Activated CD4-positive, alpha-beta T cell treated with anti-CD3 and anti-CD28 coated beads, Interleukin-2, amount 10 ng/mL, durations not matched to agents 7 days and 5 days (primary cell): Measurements from ENCODE around the gene MNX1. TPM values are rescaled to one million over a fixed set of nuclear protein-coding genes. Genes with fewer than 3 reads are reported as not detected.

Source experiments
- CTCF ChIA-PET: fragments of 350-600 bp; sonication (Branson Sonifier 250); formaldehyde crosslinking; loops from one replicate; lab custom pipeline; 2021; ENCODE audit warnings: antibody characterized with exemption; lab: Charles Lee
- POLR2A ChIA-PET: fragments of 350-600 bp; sonication (Branson Sonifier 250); formaldehyde crosslinking; loops from one replicate; lab custom pipeline; 2021; ENCODE audit warnings: antibody characterized with exemption; lab: Charles Lee
- DNase-seq: peaks from one replicate; pipeline ENCODE4 v3.0.0-alpha.2; 2020
- H3K27ac Mint-ChIP-seq: one replicate; pipeline ENCODE4 v1.8.0; 2021; ENCODE audit warnings: mild to moderate bottlenecking, moderate library complexity, mixed read lengths
- H3K27me3 Mint-ChIP-seq: one replicate; pipeline ENCODE4 v1.8.0; 2021; ENCODE audit warnings: mixed read lengths
- H3K36me3 Mint-ChIP-seq: one replicate; pipeline ENCODE4 v1.8.0; 2021; ENCODE audit warnings: low read depth, mixed read lengths
- H3K4me1 Mint-ChIP-seq: one replicate; pipeline ENCODE4 v1.8.0; 2021; ENCODE audit warnings: mixed read lengths
- H3K4me3 Mint-ChIP-seq: one replicate; pipeline ENCODE4 v1.8.0; 2021; ENCODE audit warnings: mild to moderate bottlenecking, moderate library complexity, mixed read lengths
- H3K9me3 Mint-ChIP-seq: one replicate; pipeline ENCODE4 v1.8.0; 2021; ENCODE audit warnings: mixed read lengths
- total RNA-seq, 2 experiments: library from RNA; stranded (reverse); gene quantifications; one replicate each; pipeline ENCODE4 v1.2.3, GENCODE V29; 2021

MNX1 gene
- total RNA-seq, 2 experiments from 2014 or later = not detected

GRCh38 chr7:157027568-157028198, 17.2 kb upstream of the MNX1 start:
- no peaks in the 10 kb centered on the region for H3K9me3 Mint-ChIP-seq

GRCh38 chr7:157024716-157025115, 14.3 kb upstream of the MNX1 start:
- DNase-seq = no peak
- no peaks in the 10 kb centered on the region for H3K9me3 Mint-ChIP-seq
- ChIA-PET POLR2A (no interaction called here), CTCF (no interaction called here)
- no peaks in the 10 kb centered on the region for H3K36me3 Mint-ChIP-seq
- no peak overlapping the region for H3K4me3 Mint-ChIP-seq
- H3K27me3 Mint-ChIP-seq = peaks cover 79% of the 10 kb centered on the region
- no peak overlapping the region for H3K27ac Mint-ChIP-seq
- no peaks in the 10 kb centered on the region for H3K4me1 Mint-ChIP-seq

More at GRCh38 chr7:157027568-157028198, 17.2 kb upstream of the MNX1 start:
- CTCF ChIA-PET = no interaction called here
- no peak overlapping the region for H3K4me3 Mint-ChIP-seq
- no peak for DNase-seq
- H3K4me1 Mint-ChIP-seq = no peaks in the 10 kb centered on the region
- POLR2A ChIA-PET = no interaction called here
- peaks cover 72% of the 10 kb centered on the region for H3K27me3 Mint-ChIP-seq
- no peaks in the 10 kb centered on the region for H3K36me3 Mint-ChIP-seq
- no peak overlapping the region for H3K27ac Mint-ChIP-seq

- Mint-ChIP-seq H3K4me3 (no peak overlapping the region), H3K4me1 (peaks cover 2% of the 10 kb centered on the region), H3K27me3 (peaks cover 81% of the 10 kb centered on the region), H3K27ac (no peak overlapping the region), H3K36me3 (no peaks in the 10 kb centered on the region), H3K9me3 (no peaks in the 10 kb centered on the region)
- DNase-seq = no peak
- POLR2A ChIA-PET = no interaction called here
- CTCF ChIA-PET = interaction anchor here (1.0 kb wide), 1 partner anchor 11 kb away, joined by 4 read pairs; no protein-coding TSS in a partner anchor
These were observed 13.1 kb upstream of the MNX1 start for GRCh38 chr7:157023589-157023905.

GRCh38 chr7:157022681-157023588, 12.5 kb upstream of the MNX1 start:
- no peaks in the 10 kb centered on the region for H3K36me3 Mint-ChIP-seq
- peaks cover 3% of the 10 kb centered on the region for H3K4me1 Mint-ChIP-seq
- peaks cover 80% of the 10 kb centered on the region for H3K27me3 Mint-ChIP-seq
- ChIA-PET POLR2A (no interaction called here), CTCF (interaction anchor here (1.0 kb wide), 2 partner anchors 11 to 25 kb away, joined by 3 to 4 read pairs; no protein-coding TSS in a partner anchor)
- H3K9me3 Mint-ChIP-seq = no peaks in the 10 kb centered on the region
- DNase-seq = no peak
- H3K27ac Mint-ChIP-seq = no peak overlapping the region
- no peak overlapping the region for H3K4me3 Mint-ChIP-seq

GRCh38 chr7:157021871-157022680, 11.6 kb upstream of the MNX1 start:
- H3K9me3 Mint-ChIP-seq = no peaks in the 10 kb centered on the region
- no peak overlapping the region for H3K27ac Mint-ChIP-seq
- no peak for DNase-seq
- peaks cover 3% of the 10 kb centered on the region for H3K4me1 Mint-ChIP-seq
- no peak overlapping the region for H3K4me3 Mint-ChIP-seq
- H3K36me3 Mint-ChIP-seq = no peaks in the 10 kb centered on the region
- ChIA-PET CTCF (interaction anchor here (1.0 kb wide), 1 partner anchor 24 kb away, joined by 3 read pairs; no protein-coding TSS in a partner anchor), POLR2A (no interaction called here)
- H3K27me3 Mint-ChIP-seq = peaks cover 82% of the 10 kb centered on the region

GRCh38 chr7:157021071-157021870, 10.8 kb upstream of the MNX1 start:
- Mint-ChIP-seq H3K27ac (no peak overlapping the region), H3K9me3 (no peaks in the 10 kb centered on the region), H3K36me3 (no peaks in the 10 kb centered on the region), H3K4me1 (peaks cover 8% of the 10 kb centered on the region), H3K27me3 (peaks cover 82% of the 10 kb centered on the region), H3K4me3 (no peak overlapping the region)
- no peak for DNase-seq
- ChIA-PET CTCF (no interaction called here), POLR2A (no interaction called here)

GRCh38 chr7:157020514-157021070, 10.1 kb upstream of the MNX1 start:
- ChIA-PET POLR2A (no interaction called here), CTCF (interaction anchor here (0.7 kb wide), 1 partner anchor 18 kb away, joined by 3 read pairs; no protein-coding TSS in a partner anchor)
- Mint-ChIP-seq H3K27ac (no peak overlapping the region), H3K4me3 (no peak overlapping the region), H3K4me1 (peaks cover 12% of the 10 kb centered on the region), H3K36me3 (no peaks in the 10 kb centered on the region), H3K27me3 (peaks cover 82% of the 10 kb centered on the region), H3K9me3 (no peaks in the 10 kb centered on the region)
- no peak for DNase-seq

GRCh38 chr7:157019718-157020451, 9.4 kb upstream of the MNX1 start:
- Mint-ChIP-seq H3K4me1 (peaks cover 12% of the 10 kb centered on the region), H3K36me3 (no peaks in the 10 kb centered on the region), H3K9me3 (no peaks in the 10 kb centered on the region), H3K27ac (no peak overlapping the region), H3K4me3 (no peak overlapping the region), H3K27me3 (peaks cover 81% of the 10 kb centered on the region)
- no peak for DNase-seq
- ChIA-PET CTCF (interaction anchor here (0.7 to 1.0 kb wide), 3 partner anchors 12 to 70 kb away, joined by 3 read pairs; partner anchors contain the start of gene NOM1), POLR2A (no interaction called here)

- Mint-ChIP-seq H3K4me3 (no peak overlapping the region), H3K4me1 (peaks cover 12% of the 10 kb centered on the region), H3K9me3 (no peaks in the 10 kb centered on the region), H3K36me3 (no peaks in the 10 kb centered on the region), H3K27ac (no peak overlapping the region), H3K27me3 (peaks cover 81% of the 10 kb centered on the region)
- ChIA-PET CTCF (interaction anchor here (0.7 to 1.3 kb wide), 3 partner anchors 9 to 69 kb away, joined by 3 read pairs; partner anchors contain the start of genes MNX1 and NOM1), POLR2A (no interaction called here)
- DNase-seq = no peak
These were observed 8.6 kb upstream of the MNX1 start for GRCh38 chr7:157018997-157019608.

GRCh38 chr7:157018328-157018996, 8.0 kb upstream of the MNX1 start:
- ChIA-PET CTCF (interaction anchor here (1.3 kb wide), 1 partner anchor 8 kb away, joined by 3 read pairs; the partner anchor contains the start of gene MNX1), POLR2A (no interaction called here)
- H3K9me3 Mint-ChIP-seq = no peaks in the 10 kb centered on the region
- H3K4me1 Mint-ChIP-seq = peaks cover 12% of the 10 kb centered on the region
- no peak overlapping the region for H3K4me3 Mint-ChIP-seq
- DNase-seq = no peak
- peaks cover 82% of the 10 kb centered on the region for H3K27me3 Mint-ChIP-seq
- H3K27ac Mint-ChIP-seq = no peak overlapping the region
- H3K36me3 Mint-ChIP-seq = no peaks in the 10 kb centered on the region
